ENCODE measurements around the gene WNT7B.

DNA sequence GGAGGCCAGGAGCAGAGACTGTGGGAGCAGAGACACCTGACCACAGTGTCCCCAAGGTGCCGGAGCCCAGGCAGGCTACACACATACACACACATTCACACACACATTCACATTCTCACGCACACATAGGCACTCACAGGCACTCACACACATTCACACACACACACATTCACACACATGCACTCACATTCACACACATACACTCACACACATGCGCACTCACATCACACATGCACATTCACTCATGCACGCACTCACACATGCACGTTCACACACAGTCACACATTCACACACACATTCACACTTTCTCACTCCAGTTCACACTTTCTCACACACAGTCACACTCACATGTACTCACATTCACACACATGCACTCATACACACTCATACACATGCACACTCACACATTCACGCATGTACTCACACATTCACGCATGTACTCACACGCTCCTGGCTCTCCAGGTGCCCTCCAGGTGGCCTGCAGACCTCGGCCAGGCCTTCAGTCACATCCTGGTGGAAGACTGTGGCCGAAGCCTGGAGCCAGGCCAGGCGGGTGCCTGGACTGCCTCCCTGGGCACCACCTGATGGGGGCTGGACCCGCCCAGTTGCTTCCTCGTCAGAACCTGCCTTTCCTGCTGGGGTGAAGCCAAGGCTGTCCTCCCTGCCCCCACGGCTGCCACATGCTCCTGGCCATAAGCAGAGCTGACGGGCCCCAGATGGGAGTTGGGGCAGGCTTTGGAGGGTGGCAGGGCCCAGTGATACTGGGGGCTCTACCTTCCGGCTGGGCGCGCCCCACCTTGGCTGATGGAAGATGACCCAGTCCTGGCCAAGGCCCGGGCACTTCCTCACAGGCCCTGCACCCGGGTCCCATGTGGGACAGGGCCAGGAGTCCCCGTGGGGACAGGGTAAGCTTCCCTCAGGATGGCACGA lies 89.5 kb downstream of the WNT7B start:
- TF ChIP-seq EZH2phosphoT487 (IDR thresholded peaks at IDR 0.05; ENCODE audit: borderline replicate concordance), result no peak
- TF ChIP-seq, protein P1, sequence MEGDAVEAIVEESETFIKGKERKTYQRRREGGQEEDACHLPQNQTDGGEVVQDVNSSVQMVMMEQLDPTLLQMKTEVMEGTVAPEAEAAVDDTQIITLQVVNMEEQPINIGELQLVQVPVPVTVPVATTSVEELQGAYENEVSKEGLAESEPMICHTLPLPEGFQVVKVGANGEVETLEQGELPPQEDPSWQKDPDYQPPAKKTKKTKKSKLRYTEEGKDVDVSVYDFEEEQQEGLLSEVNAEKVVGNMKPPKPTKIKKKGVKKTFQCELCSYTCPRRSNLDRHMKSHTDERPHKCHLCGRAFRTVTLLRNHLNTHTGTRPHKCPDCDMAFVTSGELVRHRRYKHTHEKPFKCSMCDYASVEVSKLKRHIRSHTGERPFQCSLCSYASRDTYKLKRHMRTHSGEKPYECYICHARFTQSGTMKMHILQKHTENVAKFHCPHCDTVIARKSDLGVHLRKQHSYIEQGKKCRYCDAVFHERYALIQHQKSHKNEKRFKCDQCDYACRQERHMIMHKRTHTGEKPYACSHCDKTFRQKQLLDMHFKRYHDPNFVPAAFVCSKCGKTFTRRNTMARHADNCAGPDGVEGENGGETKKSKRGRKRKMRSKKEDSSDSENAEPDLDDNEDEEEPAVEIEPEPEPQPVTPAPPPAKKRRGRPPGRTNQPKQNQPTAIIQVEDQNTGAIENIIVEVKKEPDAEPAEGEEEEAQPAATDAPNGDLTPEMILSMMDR (conservative IDR thresholded peaks at IDR 0.05; ENCODE audit: low read length), result no peak

All from Loucy (cell line).